H1 (cell line): Measurements from ENCODE around the gene SUSD6. TPM values are rescaled to one million over a fixed set of nuclear protein-coding genes. Genes with fewer than 3 reads are reported as not detected.
A peak's percentile ranks its signal among the peaks of the same experiment; 100 is the strongest.

Source experiments
- CTCF ChIA-PET: fragments of 300-600 bp; sonication (Branson Sonifier 250); formaldehyde crosslinking; loops from one replicate; lab custom pipeline; 2021; ENCODE audit not compliant: partially characterized antibody; lab: Charles Lee
- POLR2A ChIA-PET: fragments of 300-600 bp; sonication (Branson Sonifier 250); formaldehyde crosslinking; loops from one replicate; lab custom pipeline; 2021; ENCODE audit warnings: inconsistent platforms; ENCODE audit not compliant: partially characterized antibody; lab: Charles Lee
- DNase-seq, 2 experiments: peaks; one replicate each; pipeline versions ENCODE4 v3.0.0 to v3.0.0-alpha.2; 2010 to 2022; ENCODE audit warnings: low spot score in 2 of 2, low read depth in 1 of 2, mixed read lengths in 1 of 2
- FAIRE-seq: peaks from 2 replicates; lab custom pipeline; 2011; peaks lifted over from hg19 to GRCh38; lab: Jason Lieb, UNC
- H2AFZ ChIP-seq: 2 replicates; pipeline ENCODE4 v1.8.1; 2012; ENCODE audit warnings: low read length, inconsistent platforms
- H2AK5ac ChIP-seq: 2 replicates; pipeline ENCODE4 v1.6.1; 2013; ENCODE audit warnings: low read depth, low read length
- H2BK120ac ChIP-seq: replicated peaks from 2 replicates; pipeline ENCODE3; 2013; ENCODE audit warnings: low read depth, low read length, inconsistent platforms
- H2BK12ac ChIP-seq: 2 replicates; pipeline ENCODE4 v1.6.1; 2013; ENCODE audit warnings: low read depth, low read length
- H2BK15ac ChIP-seq: 2 replicates; pipeline ENCODE4 v1.6.1; 2013; ENCODE audit warnings: low read length
- H2BK20ac ChIP-seq: 2 replicates; pipeline ENCODE4 v1.6.1; 2013; ENCODE audit warnings: low read length
- H2BK5ac ChIP-seq: 2 replicates; pipeline ENCODE4 v1.6.1; 2013; ENCODE audit warnings: low read depth, low read length
- H3K14ac ChIP-seq: 2 replicates; pipeline ENCODE4 v1.6.1; 2013; ENCODE audit warnings: inconsistent platforms; ENCODE audit not compliant: insufficient read length
- H3K18ac ChIP-seq: 2 replicates; pipeline ENCODE4 v1.6.1; 2013; ENCODE audit warnings: low read length; ENCODE audit errors: extremely low read depth
- H3K23ac ChIP-seq: 2 replicates; pipeline ENCODE4 v1.6.1; 2013; ENCODE audit warnings: inconsistent platforms; ENCODE audit not compliant: insufficient read length
- H3K23me2 ChIP-seq: 2 replicates; pipeline ENCODE4 v1.6.1; 2013; ENCODE audit warnings: low read depth, low read length
- H3K27ac ChIP-seq: 2 replicates; pipeline ENCODE4 v1.6.1; 2011; ENCODE audit warnings: low read depth, low read length, inconsistent platforms
- H3K27me3 ChIP-seq, 4 experiments: replicated peaks in 1 of 4; 1 replicate in 1 of 4; 2 replicates in 3 of 4; pipeline versions ENCODE4 v1.6.1 to v1.8.1; 2011 to 2013; ENCODE audit warnings: low read length in 3 of 4, mild to moderate bottlenecking in 3 of 4, inconsistent platforms in 2 of 4, mixed read lengths in 2 of 4, moderate library complexity in 1 of 4; ENCODE audit not compliant: control insufficient read depth in 3 of 4, insufficient read depth in 3 of 4; ENCODE audit errors: extremely low read depth in 1 of 4
- H3K36me3 ChIP-seq, 4 experiments: 2 replicates each; pipeline versions ENCODE4 v1.6.1 to v1.8.1; 2011 to 2013; ENCODE audit warnings: mild to moderate bottlenecking in 4 of 4, low read length in 3 of 4, moderate library complexity in 2 of 4, control low read depth in 1 of 4, inconsistent platforms in 1 of 4; ENCODE audit not compliant: insufficient read depth in 4 of 4, control insufficient read depth in 2 of 4
- H3K4ac ChIP-seq: replicated peaks from 2 replicates; pipeline ENCODE3; 2013; ENCODE audit warnings: low read length, low read depth, mixed read lengths, inconsistent platforms; ENCODE audit not compliant: insufficient read length
- H3K4me1 ChIP-seq, 4 experiments: replicated peaks in 1 of 4; 1 replicate in 1 of 4; 2 replicates in 3 of 4; pipeline versions ENCODE4 v1.6.1 to v1.8.1; 2011 to 2013; ENCODE audit warnings: low read length in 3 of 4, inconsistent platforms in 2 of 4, mixed read lengths in 1 of 4; ENCODE audit not compliant: insufficient read depth in 4 of 4, control insufficient read depth in 3 of 4
- H3K4me2 ChIP-seq, 2 experiments: 2 replicates each; pipeline versions ENCODE4 v1.6.1 to v1.8.1; 2011 to 2013; ENCODE audit warnings: low read depth in 2 of 2, low read length in 2 of 2, control low read depth in 1 of 2, inconsistent platforms in 1 of 2, mild to moderate bottlenecking in 1 of 2; ENCODE audit not compliant: insufficient read depth in 1 of 2
- H3K4me3 ChIP-seq, 4 experiments: fragments of 200-600, 300-600 bp in 1 of 4; sonication (generic), shearing (Covaris generic), sonication (Bioruptor Twin) in 1 of 4; 2 replicates each; pipeline versions ENCODE4 v1.5.1 to v1.8.1; 2011 to 2016; ENCODE audit warnings: low read length in 4 of 4, low read depth in 3 of 4, control low read depth in 2 of 4, inconsistent platforms in 2 of 4, mild to moderate bottlenecking in 2 of 4, mixed read lengths in 1 of 4, moderate library complexity in 1 of 4; ENCODE audit not compliant: insufficient read depth in 2 of 4; ENCODE audit errors: extremely low read depth in 1 of 4
- H3K56ac ChIP-seq: replicated peaks from 2 replicates; pipeline ENCODE3; 2013; ENCODE audit warnings: low read depth, mild to moderate bottlenecking, mixed read lengths, low read length, inconsistent platforms; ENCODE audit not compliant: insufficient read length
- H3K79me1 ChIP-seq: 2 replicates; pipeline ENCODE4 v1.6.1; 2013; ENCODE audit warnings: low read depth, low read length, control low read depth
- H3K79me2 ChIP-seq, 2 experiments: 2 replicates each; pipeline versions ENCODE4 v1.6.1 to v1.8.1; 2012 to 2013; ENCODE audit warnings: low read length in 2 of 2, mild to moderate bottlenecking in 2 of 2, inconsistent platforms in 1 of 2; ENCODE audit not compliant: insufficient read depth in 2 of 2, control insufficient read depth in 1 of 2
- H3K9ac ChIP-seq, 4 experiments: replicated peaks in 1 of 4; 1 replicate in 1 of 4; 2 replicates in 3 of 4; pipeline versions ENCODE4 v1.6.1 to v1.8.1; 2011 to 2013; ENCODE audit warnings: low read depth in 3 of 4, low read length in 3 of 4, control low read depth in 2 of 4, mild to moderate bottlenecking in 2 of 4, moderate library complexity in 2 of 4, inconsistent platforms in 1 of 4; ENCODE audit errors: extremely low read depth in 1 of 4
- H3K9me3 ChIP-seq, 2 experiments: 2 replicates each; pipeline versions ENCODE4 v1.6.1 to v1.8.1; 2012 to 2013; ENCODE audit warnings: mild to moderate bottlenecking in 2 of 2, moderate library complexity in 2 of 2, control low read depth in 1 of 2, inconsistent platforms in 1 of 2, low read depth in 1 of 2, low read length in 1 of 2, mixed read lengths in 1 of 2; ENCODE audit not compliant: insufficient read depth in 2 of 2
- H4K20me1 ChIP-seq, 2 experiments: replicated peaks in 1 of 2; 2 replicates each; pipeline versions ENCODE3 to v1.8.1; 2011 to 2013; ENCODE audit warnings: inconsistent platforms in 2 of 2, low read length in 2 of 2, mild to moderate bottlenecking in 1 of 2; ENCODE audit not compliant: insufficient read depth in 2 of 2, control insufficient read depth in 1 of 2
- H4K5ac ChIP-seq: 2 replicates; pipeline ENCODE4 v1.6.1; 2013; ENCODE audit warnings: low read length, low read depth, mixed read lengths, inconsistent platforms; ENCODE audit not compliant: insufficient read length
- H4K8ac ChIP-seq: 2 replicates; pipeline ENCODE4 v1.8.0; 2013; ENCODE audit warnings: mild to moderate bottlenecking, moderate library complexity, low read length, inconsistent platforms; ENCODE audit not compliant: insufficient read depth; ENCODE audit errors: extremely low read depth
- H4K91ac ChIP-seq: replicated peaks from 2 replicates; pipeline ENCODE3; 2013; ENCODE audit warnings: low read length, mixed read lengths, inconsistent platforms; ENCODE audit not compliant: insufficient read length
- BACH1 ChIP-seq: IDR thresholded peaks from 2 replicates; pipeline ENCODE4 v1.6.1; 2012; ENCODE audit warnings: low read length, improper control_type of control experiment
- JUND ChIP-seq: IDR thresholded peaks from 2 replicates; pipeline ENCODE4 v1.6.1; 2011; ENCODE audit warnings: mild to moderate bottlenecking, improper control_type of control experiment, low read length
- KDM1A ChIP-seq: fragments of 200-600, 300-600 bp; sonication (generic); IDR thresholded peaks from 2 replicates; pipeline ENCODE4 v1.7.1; 2016; ENCODE audit warnings: mild to moderate bottlenecking, low read length, borderline replicate concordance
- MAFK ChIP-seq: IDR thresholded peaks from 2 replicates; pipeline ENCODE4 v1.6.1; 2012; ENCODE audit warnings: low read depth, mild to moderate bottlenecking, improper control_type of control experiment, low read length
- NRF1 ChIP-seq: IDR thresholded peaks from 2 replicates; pipeline ENCODE4 v1.6.1; 2011; ENCODE audit warnings: mild to moderate bottlenecking, low read depth, low read length, improper control_type of control experiment
- POLR2A ChIP-seq, 2 experiments: IDR thresholded peaks; 1 replicate in 1 of 2; 2 replicates in 1 of 2; pipeline ENCODE4 v1.6.1; 2011; ENCODE audit warnings: low read depth in 2 of 2, low read length in 2 of 2, mild to moderate bottlenecking in 2 of 2; ENCODE audit errors: control extremely low read depth in 1 of 2
- RAD21 ChIP-seq, 2 experiments: IDR thresholded peaks in 1 of 2; conservative IDR thresholded peaks in 1 of 2; 2 replicates each; pipeline ENCODE4 v1.6.1; 2011; ENCODE audit warnings: low read depth in 2 of 2, low read length in 2 of 2, improper control_type of control experiment in 1 of 2, inconsistent platforms in 1 of 2, mild to moderate bottlenecking in 1 of 2, moderate library complexity in 1 of 2
- SAP30 ChIP-seq: fragments of 300-600 bp; sonication (generic); IDR thresholded peaks from 2 replicates; pipeline ENCODE4 v1.7.1; 2012; ENCODE audit warnings: low read length, moderate library complexity, mild to moderate bottlenecking, inconsistent platforms; ENCODE audit not compliant: insufficient read depth, insufficient replicate concordance
- SUZ12 ChIP-seq: fragments of 200-600 bp; sonication (generic); IDR thresholded peaks from 2 replicates; pipeline ENCODE4 v1.6.1; 2012; ENCODE audit warnings: mild to moderate bottlenecking, inconsistent platforms, low read length, moderate library complexity, mixed read lengths
- TAF1 ChIP-seq: IDR thresholded peaks from 2 replicates; pipeline ENCODE4 v1.6.1; 2011; ENCODE audit warnings: mild to moderate bottlenecking, low read depth, low read length
- WGBS, 2 experiments: shearing (Covaris generic) in 1 of 2; methylation state at CpG; one replicate each; pipeline versions ENCODE4 v1.1.6 to v1.1.7; 2013 to 2015; ENCODE audit warnings: low lambda C conversion rate in 2 of 2, mixed read lengths in 2 of 2, inconsistent platforms in 1 of 2, low coverage in 1 of 2, missing lambda C conversion rate in 1 of 2; ENCODE audit not compliant: insufficient replicate concordance in 2 of 2, insufficient coverage in 1 of 2, insufficient read length in 1 of 2; ENCODE audit errors: extremely low coverage in 1 of 2, missing lambda C conversion rate in 1 of 2; 5-methylcytosine and 5-hydroxymethylcytosine counted together
- polyA plus RNA-seq, 7 experiments: library from polyadenylated mRNA; depleted of rRNA in 3 of 7; stranded (reverse) in 5 of 7; unstranded in 2 of 7; fragments of >200 nt in 5 of 7; fragments of 200-250 nt in 2 of 7; gene quantifications; 1 replicate in 5 of 7; 2 replicates in 1 of 7; 4 replicates in 1 of 7; pipeline versions ENCODE4 v1.2.1 to v1.2.3, GENCODE V29; 2011 to 2013; ENCODE audit warnings: missing spikeins in 2 of 7, mixed read lengths in 2 of 7
- total RNA-seq: library from RNA; stranded (reverse); fragmentation: NEBNext Ultra II Directional; extraction: Animal tissue kit (Norgen Biotek cat#: 25700); gene quantifications from 2 replicates; pipeline ENCODE4 v1.2.1, GENCODE V29; 2021
- TF ChIP-seq, protein P1 (sequence below): IDR thresholded peaks from 2 replicates; pipeline ENCODE4 v1.6.1; 2011; ENCODE audit warnings: low read length, improper control_type of control experiment

Gene SUSD6
- total and polyA plus RNA-seq, 2 of the 8 experiments (the other 6 are each of a cell fraction or from before 2014, with no cell fraction given), result 3.0 to 3.8 TPM

GRCh38 chr14:69632593-69633151, 21.3 kb downstream of the SUSD6 start:
- no peaks in the 10 kb centered on the region for H3K36me3 ChIP-seq
- WGBS, 2 experiments, result 83% methylated on average over 6 of the region's 6 CpGs; no CpG with 5 or more reads in 1 of the 2 experiments
- no peak overlapping the region for H3K4ac ChIP-seq
- H2BK12ac ChIP-seq, result no peak overlapping the region
- DNase-seq, result no peak
- H4K5ac ChIP-seq, result no peak overlapping the region
- H4K20me1 ChIP-seq, result peaks cover 0 to 2% of the 10 kb centered on the region in 2 experiments
- FAIRE-seq, result no peak
- no peak overlapping the region for H2AK5ac ChIP-seq
- H3K79me2 ChIP-seq, result no peaks in the 10 kb centered on the region
- H3K18ac ChIP-seq, result no peak overlapping the region
- ChIA-PET CTCF (interaction anchor here (1.0 to 1.3 kb wide), 5 partner anchors 12 to 95 kb away, joined by 3 to 4 read pairs (median 3); no protein-coding TSS in a partner anchor), POLR2A (interaction anchor here (0.7 to 1.7 kb wide), 4 partner anchors 11 to 135 kb away, joined by 3 to 5 read pairs (median 4); partner anchors contain the start of gene SRSF5)
- H3K4me3 ChIP-seq, result no peak overlapping the region
- H3K9ac ChIP-seq, result no peak overlapping the region
- 0 out of 2 replicates have a peak overlapping the region, but pooled peaks have one; percentile 1 for H2BK15ac ChIP-seq
- H3K79me1 ChIP-seq, result peaks cover 3% of the 10 kb centered on the region; the same call in 1 of the 2 replicates
- H4K8ac ChIP-seq, result no peak overlapping the region
- H3K23ac ChIP-seq, result no peak overlapping the region
- no peaks in the 10 kb centered on the region for H3K9me3 ChIP-seq
- peaks cover 20 to 33% (median 25%) of the 10 kb centered on the region in 4 experiments for H3K4me1 ChIP-seq
- H2AFZ ChIP-seq, result no peak overlapping the region
- H4K91ac ChIP-seq, result no peak overlapping the region
- no peaks in the 10 kb centered on the region for H3K23me2 ChIP-seq
- no peak overlapping the region for H2BK20ac ChIP-seq
- 0 out of 4 replicates have a peak overlapping the region, but pooled peaks of 1 of the 2 experiments have one; percentile 2 for H3K4me2 ChIP-seq
- H2BK120ac ChIP-seq, result no peak overlapping the region
- H3K27ac ChIP-seq, result no peak overlapping the region
- no peaks in the 10 kb centered on the region for H3K27me3 ChIP-seq
- no peak overlapping the region for H3K14ac ChIP-seq
- H3K56ac ChIP-seq, result no peak overlapping the region
- no peak overlapping the region for H2BK5ac ChIP-seq
- TF ChIP-seq JUND, result no peak
- no peak for TF ChIP-seq SUZ12
- TF ChIP-seq POLR2A (IDR thresholded peaks at IDR 0.05; ENCODE audit: control extremely low read depth in 1 of 2, low read depth in 2 of 2, low read length in 2 of 2), result no peak
- no peak for TF ChIP-seq NRF1
- TF ChIP-seq TAF1, result no peak
- no peak for TF ChIP-seq KDM1A
- TF ChIP-seq MAFK, result no peak
- TF ChIP-seq, protein P1, sequence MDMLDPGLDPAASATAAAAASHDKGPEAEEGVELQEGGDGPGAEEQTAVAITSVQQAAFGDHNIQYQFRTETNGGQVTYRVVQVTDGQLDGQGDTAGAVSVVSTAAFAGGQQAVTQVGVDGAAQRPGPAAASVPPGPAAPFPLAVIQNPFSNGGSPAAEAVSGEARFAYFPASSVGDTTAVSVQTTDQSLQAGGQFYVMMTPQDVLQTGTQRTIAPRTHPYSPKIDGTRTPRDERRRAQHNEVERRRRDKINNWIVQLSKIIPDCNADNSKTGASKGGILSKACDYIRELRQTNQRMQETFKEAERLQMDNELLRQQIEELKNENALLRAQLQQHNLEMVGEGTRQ, result no peak
- no peak for TF ChIP-seq SAP30
- TF ChIP-seq BACH1, result no peak
- no peak for TF ChIP-seq RAD21 (IDR thresholded peaks at IDR 0.05 in 1 of 2, conservative IDR thresholded peaks at IDR 0.05 in 1 of 2; ENCODE audit: low read depth in 2 of 2, low read length in 2 of 2)
